Mucosa of descending colon (tissue), 3 donors: ENCODE measurements around the gene TNFRSF1A. TPM values are rescaled to one million over a fixed set of nuclear protein-coding genes. Genes with fewer than 3 reads are reported as not detected.
"Not testable (repeated sequence)": the region's sequence is repeated elsewhere in the genome, so short reads cannot be mapped to it uniquely, and the experiment has no call there.

Experiments used
- ATAC-seq: fragments of 200-7000 bp; cut with Tn5 transposase; one replicate; pipeline ENCODE4 v1.9.1; 2020; ENCODE audit warnings: mild to moderate bottlenecking, moderate library complexity
- DNase-seq, 3 donors: peaks; one replicate each; pipeline ENCODE4 v3.0.0-alpha.2; 2020
- H3K36me3 ChIP-seq: fragments of 200-600 bp; one replicate; pipeline ENCODE4 v1.8.0; 2021; ENCODE audit warnings: low read depth, mild to moderate bottlenecking
- H3K4me1 ChIP-seq: fragments of 200-600 bp; one replicate; pipeline ENCODE4 v1.8.0; 2021; ENCODE audit warnings: low read depth, mild to moderate bottlenecking
- H3K4me3 ChIP-seq: fragments of 200-600 bp; one replicate; pipeline ENCODE4 v1.8.0; 2021; ENCODE audit warnings: mild to moderate bottlenecking
- H3K9me3 ChIP-seq: fragments of 200-600 bp; one replicate; pipeline ENCODE4 v1.8.0; 2021; ENCODE audit warnings: mild to moderate bottlenecking
- intact Hi-C, 2 donors: fragments of 100-400 bp; cut with DNase I in 1 of 2; cut with micrococcal nuclease in 1 of 2; formaldehyde crosslinking; loops; one replicate each; pipeline versions ENCODE4 v1.11.0 to v1.11.1; 2022; cut with DNase I, micrococcal nuclease
- total RNA-seq, 3 donors: library from RNA; stranded (reverse); fragmentation: NEBNext Ultra II Directional in 2 of 3; extraction: Animal tissue kit (Norgen Biotek cat#: 25700) in 2 of 3; gene quantifications; one replicate each; pipeline versions ENCODE4 v1.2.1 to v1.2.4, GENCODE V29; 2021 to 2023
- TF ChIP-seq, protein P1 (sequence below): fragments of 200-600 bp; IDR thresholded peaks from one replicate; pipeline ENCODE4 v1.8.0; 2022; ENCODE audit warnings: antibody characterized with exemption, mild to moderate bottlenecking
- donor health status: DM: no; HTN: no; CAD: no; lungs with moderate emphysema.
- donor health status: DM: no; HTN: no; CAD: no.
- donor health status: DM: no; HTN: yes; CAD: no.

Gene TNFRSF1A
- total RNA-seq, 3 donors from 2014 or later: 166 to 237 (median 211) TPM

DNA sequence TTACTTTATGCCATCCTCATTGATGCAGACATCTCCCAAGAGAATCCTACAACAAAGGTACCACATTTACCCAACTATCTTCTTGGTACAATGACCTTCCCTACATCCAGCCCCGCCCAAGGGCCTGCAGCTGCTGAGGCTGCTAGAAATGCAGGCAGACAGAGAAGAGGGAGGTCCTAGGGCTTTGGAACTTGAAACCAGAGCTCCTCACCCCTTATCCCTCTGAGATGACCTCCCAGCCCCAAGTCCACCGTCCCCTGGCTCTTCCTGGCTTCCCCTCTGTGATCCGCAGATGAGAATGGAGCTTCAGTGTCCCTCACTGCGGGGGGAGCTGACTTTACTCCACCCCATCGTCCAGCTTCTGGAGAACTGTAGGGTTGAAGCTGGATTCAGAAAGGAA is 1.6 kb upstream of the TNFRSF1A start:
- TF ChIP-seq, protein P1, sequence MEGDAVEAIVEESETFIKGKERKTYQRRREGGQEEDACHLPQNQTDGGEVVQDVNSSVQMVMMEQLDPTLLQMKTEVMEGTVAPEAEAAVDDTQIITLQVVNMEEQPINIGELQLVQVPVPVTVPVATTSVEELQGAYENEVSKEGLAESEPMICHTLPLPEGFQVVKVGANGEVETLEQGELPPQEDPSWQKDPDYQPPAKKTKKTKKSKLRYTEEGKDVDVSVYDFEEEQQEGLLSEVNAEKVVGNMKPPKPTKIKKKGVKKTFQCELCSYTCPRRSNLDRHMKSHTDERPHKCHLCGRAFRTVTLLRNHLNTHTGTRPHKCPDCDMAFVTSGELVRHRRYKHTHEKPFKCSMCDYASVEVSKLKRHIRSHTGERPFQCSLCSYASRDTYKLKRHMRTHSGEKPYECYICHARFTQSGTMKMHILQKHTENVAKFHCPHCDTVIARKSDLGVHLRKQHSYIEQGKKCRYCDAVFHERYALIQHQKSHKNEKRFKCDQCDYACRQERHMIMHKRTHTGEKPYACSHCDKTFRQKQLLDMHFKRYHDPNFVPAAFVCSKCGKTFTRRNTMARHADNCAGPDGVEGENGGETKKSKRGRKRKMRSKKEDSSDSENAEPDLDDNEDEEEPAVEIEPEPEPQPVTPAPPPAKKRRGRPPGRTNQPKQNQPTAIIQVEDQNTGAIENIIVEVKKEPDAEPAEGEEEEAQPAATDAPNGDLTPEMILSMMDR: no peak
- intact Hi-C loops: no loop called here
- ATAC-seq: no peak
- Histone ChIP-seq H3K9me3 (no peaks in the 10 kb centered on the region), H3K4me3 (no peak overlapping the region), H3K36me3 (no peaks in the 10 kb centered on the region), H3K4me1 (peaks cover 22% of the 10 kb centered on the region)
- no peak for DNase-seq

DNA sequence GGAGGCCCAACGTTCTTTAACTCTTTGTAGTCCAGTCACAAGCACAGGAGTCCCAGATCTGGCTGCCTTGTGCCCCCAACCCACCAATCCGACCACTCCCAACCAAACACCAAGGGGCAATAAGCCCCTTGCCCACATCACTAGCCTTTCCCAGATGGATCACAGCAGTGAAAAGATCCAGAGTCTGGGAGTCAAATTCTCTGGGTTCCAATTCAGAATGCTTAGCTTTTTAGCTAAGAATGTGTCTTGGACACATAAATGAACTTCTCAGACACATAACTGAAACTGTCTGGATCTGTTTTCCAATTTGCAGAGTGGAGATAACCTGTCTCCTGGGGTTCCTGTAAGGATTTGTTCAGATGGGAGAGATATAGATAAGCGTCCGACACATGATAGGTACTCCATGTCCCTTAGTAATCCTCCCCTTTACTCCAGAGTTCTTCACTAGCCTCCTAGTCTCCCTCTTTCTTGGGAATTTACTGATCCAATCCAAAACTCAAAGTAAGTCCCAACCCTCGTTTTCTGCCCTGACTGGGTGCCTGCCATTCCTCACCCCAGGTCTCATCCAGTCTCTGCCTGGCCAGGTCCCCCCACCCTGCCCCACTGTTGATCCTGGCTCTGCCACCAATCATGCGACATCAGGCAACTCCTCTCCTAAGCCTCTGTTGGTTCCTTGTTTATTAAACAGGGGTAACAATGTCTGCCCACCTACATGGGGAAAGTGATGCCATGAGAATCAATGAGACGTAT is 439 bp upstream of the TNFRSF1A start:
- no peak for DNase-seq
- intact Hi-C loops: no loop called here
- TF ChIP-seq, protein P1: no peak
- no peak for ATAC-seq
- Histone ChIP-seq H3K9me3 (no peaks in the 10 kb centered on the region), H3K4me1 (peaks cover 34% of the 10 kb centered on the region), H3K36me3 (no peaks in the 10 kb centered on the region), H3K4me3 (peak overlapping the region; percentile 65)

DNA sequence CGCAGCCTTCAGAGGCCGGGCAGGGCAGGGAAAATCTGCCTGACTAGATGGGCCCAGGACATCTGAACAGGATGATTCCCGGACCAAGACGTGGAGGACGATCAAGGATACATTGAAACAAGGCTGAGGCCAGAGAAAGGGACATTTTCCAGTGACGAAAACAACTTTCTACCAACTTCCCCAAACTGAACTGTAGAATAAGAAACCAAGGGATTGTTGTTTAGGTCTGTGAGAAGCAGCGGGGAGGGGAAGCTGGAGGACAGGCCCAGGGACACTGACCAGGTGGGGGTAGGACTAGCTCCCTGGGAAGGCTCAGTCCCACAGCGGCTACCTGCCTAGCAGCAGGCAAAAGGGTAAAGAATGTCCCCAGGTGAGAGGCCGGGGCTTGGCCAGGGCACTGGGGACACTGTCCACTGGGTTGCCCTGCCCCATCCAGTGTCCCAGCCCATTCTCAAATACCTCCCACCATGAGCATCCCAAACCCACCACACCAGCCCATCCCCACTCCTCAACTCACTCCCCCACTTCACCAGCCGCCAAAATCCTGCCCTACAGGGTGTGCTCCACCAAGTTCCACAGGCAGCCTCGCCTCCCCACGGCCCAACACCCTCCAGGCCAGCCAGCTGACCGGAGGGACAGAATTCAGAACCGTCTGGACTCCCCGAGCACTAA is 995 bp downstream of the TNFRSF1A start:
- DNase-seq (peak in 1 of 3 donors; percentile 57), ATAC-seq (no peak)
- TF ChIP-seq, protein P1: no peak

DNA sequence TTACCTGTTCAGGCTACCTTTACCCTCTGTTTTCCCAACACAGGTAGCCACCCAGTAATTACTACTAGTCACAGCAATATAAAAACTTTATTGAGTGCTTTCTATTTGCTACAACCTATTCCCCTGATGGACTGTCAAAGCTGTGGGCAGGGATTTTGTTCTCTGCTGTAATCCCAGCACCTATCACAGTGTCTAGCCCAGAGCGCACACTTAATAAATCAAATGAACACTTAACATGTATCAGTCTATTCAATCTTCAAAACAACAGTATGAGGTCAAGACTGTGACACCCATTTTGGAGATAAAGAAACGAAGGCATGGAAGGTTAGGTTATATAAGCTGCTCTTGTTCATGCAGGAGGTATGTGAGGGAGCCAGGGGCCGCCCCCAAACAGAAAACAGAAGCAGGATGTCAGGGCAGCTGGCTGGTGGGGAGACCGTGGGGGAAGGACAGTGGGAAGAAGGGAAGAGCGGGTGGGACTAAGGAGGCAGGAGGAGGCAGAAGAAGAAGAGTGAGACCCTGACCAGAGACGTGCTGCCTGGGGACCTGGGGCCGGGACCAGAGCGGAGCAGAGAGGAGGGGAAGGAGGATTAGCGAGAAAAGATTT is 1.7 kb downstream of the TNFRSF1A start:
- H3K9me3 ChIP-seq: no peaks in the 10 kb centered on the region
- no peaks in the 10 kb centered on the region for H3K36me3 ChIP-seq
- H3K4me3 ChIP-seq: peak overlapping the region; percentile 65
- DNase-seq (peak; percentile 69 to 76 (median 71)), ATAC-seq (peak; percentile 28)
- TF ChIP-seq, protein P1: no peak
- intact Hi-C loops: no loop called here
- peaks cover 55% of the 10 kb centered on the region for H3K4me1 ChIP-seq

More for the DNA sequence above, 995 bp downstream of the TNFRSF1A start:
- intact Hi-C loops: no loop called here
- Histone ChIP-seq H3K4me1 (peaks cover 48% of the 10 kb centered on the region), H3K4me3 (peak overlapping the region; percentile 65), H3K9me3 (no peaks in the 10 kb centered on the region), H3K36me3 (no peaks in the 10 kb centered on the region)

DNA sequence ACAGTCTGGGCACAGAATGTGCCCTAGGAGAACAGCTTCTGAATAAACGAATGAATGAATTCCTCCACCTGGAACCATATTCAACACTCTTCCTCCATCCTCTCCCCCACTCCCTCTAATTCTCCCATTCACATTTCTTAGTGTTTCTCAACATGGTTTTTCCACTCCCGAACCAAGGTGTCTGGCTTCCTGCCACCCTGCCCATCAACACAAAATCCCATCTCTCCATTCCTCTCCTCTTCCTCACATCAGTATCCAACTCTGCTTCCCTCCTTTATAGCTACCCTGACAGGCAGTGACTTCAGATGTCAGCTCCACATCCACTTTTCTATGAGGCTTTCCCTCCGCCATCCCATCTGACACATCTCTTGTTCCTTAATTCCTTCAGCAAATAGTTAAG is 2.9 kb downstream of the TNFRSF1A start:
- Histone ChIP-seq H3K4me3 (no peak overlapping the region), H3K36me3 (no peaks in the 10 kb centered on the region), H3K4me1 (peaks cover 67% of the 10 kb centered on the region), H3K9me3 (no peaks in the 10 kb centered on the region)
- no peak for ATAC-seq
- TF ChIP-seq, protein P1: no peak
- DNase-seq: no peak
- intact Hi-C loops: loop anchor here (5.0 to 10.0 kb wide), 2 partner anchors 43 to 46 kb away; partner anchors contain the start of gene LTBR (in 2 of the 2)

DNA sequence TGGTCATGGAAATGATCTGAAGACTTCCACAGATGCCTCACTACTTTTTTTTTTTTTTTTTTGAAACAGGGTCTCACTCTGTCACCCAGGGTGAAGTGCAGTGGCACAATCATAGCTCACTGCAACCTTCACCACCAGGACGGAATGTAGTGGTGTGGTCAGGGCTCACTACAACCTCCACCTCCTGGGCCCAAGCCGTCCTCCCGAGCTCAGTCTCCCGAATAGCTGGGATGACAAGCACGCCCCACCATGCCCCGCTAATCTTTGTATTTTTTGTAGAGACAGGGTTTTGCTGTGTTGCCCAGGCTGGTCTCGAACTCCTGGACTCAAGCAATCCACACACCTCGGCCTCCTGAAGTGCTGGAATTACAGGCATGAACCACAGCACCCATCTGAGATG is 3.3 kb downstream of the TNFRSF1A start:
- not testable (repeated sequence) for H3K36me3 ChIP-seq, ATAC-seq, H3K4me3 ChIP-seq, DNase-seq, H3K9me3 ChIP-seq
- H3K4me1 ChIP-seq: peaks cover 71% of the 10 kb centered on the region
- intact Hi-C loops: loop anchor here (5.0 to 10.0 kb wide), 2 partner anchors 44 to 46 kb away; partner anchors contain the start of gene LTBR (in 2 of the 2)
